Spleen (tissue), 11 donors: ENCODE measurements around the gene DDX5. TPM values are rescaled to one million over a fixed set of nuclear protein-coding genes. Genes with fewer than 3 reads are reported as not detected.

Experiments used
- DNase-seq: peaks from one replicate; pipeline ENCODE4 v3.0.0-alpha.2; 2020
- H3K27ac ChIP-seq, 8 donors: fragments of 200-600 bp; sonication (generic) in 7 of 8; 1 replicate in 4 of 8; 2 replicates in 4 of 8; pipeline versions ENCODE4 v1.5.0 to v1.8.0; 2016 to 2021; ENCODE audit warnings: inconsistent platforms in 4 of 8, mild to moderate bottlenecking in 4 of 8, moderate library complexity in 1 of 8
- H3K27me3 ChIP-seq, 7 donors: fragments of 200-600 bp; sonication (generic) in 6 of 7; replicated peaks in 1 of 7; 1 replicate in 4 of 7; 2 replicates in 3 of 7; pipeline versions ENCODE4 v1.5.0 to v1.8.0; 2016 to 2021; ENCODE audit warnings: inconsistent platforms in 3 of 7, mild to moderate bottlenecking in 1 of 7
- H3K36me3 ChIP-seq, 6 donors: fragments of 200-600 bp; sonication (generic) in 5 of 6; 1 replicate in 4 of 6; 2 replicates in 2 of 6; pipeline versions ENCODE4 v1.5.0 to v1.8.0; 2016 to 2021; ENCODE audit warnings: inconsistent platforms in 2 of 6
- H3K4me1 ChIP-seq, 6 donors: fragments of 200-600 bp; sonication (generic) in 5 of 6; 1 replicate in 3 of 6; 2 replicates in 3 of 6; pipeline versions ENCODE4 v1.5.0 to v1.8.0; 2016 to 2021; ENCODE audit warnings: inconsistent platforms in 3 of 6
- H3K4me3 ChIP-seq, 8 donors: fragments of 200-600 bp; sonication (generic) in 7 of 8; 1 replicate in 4 of 8; 2 replicates in 4 of 8; pipeline versions ENCODE4 v1.5.0 to v1.8.0; 2016 to 2021; ENCODE audit warnings: inconsistent platforms in 4 of 8, mild to moderate bottlenecking in 4 of 8, moderate library complexity in 2 of 8
- H3K9me3 ChIP-seq, 8 donors: fragments of 200-600 bp; sonication (generic) in 7 of 8; 1 replicate in 4 of 8; 2 replicates in 4 of 8; pipeline versions ENCODE4 v1.5.0 to v1.8.0; 2016 to 2021; ENCODE audit warnings: inconsistent platforms in 4 of 8
- CTCF ChIP-seq, 11 experiments: fragments of 200-600 bp in 7 of 11; fragments of 450-650 bp in 4 of 11; sonication (generic) in 4 of 11; IDR thresholded peaks in 8 of 11; conservative IDR thresholded peaks in 3 of 11; 1 replicate in 7 of 11; 2 replicates in 4 of 11; pipeline versions ENCODE4 v1.4.0 to v1.8.0; 2016 to 2021; ENCODE audit warnings: antibody characterized with exemption in 11 of 11, inconsistent platforms in 4 of 11, mild to moderate bottlenecking in 1 of 11
- POLR2A ChIP-seq, 3 donors: fragments of 450-650 bp; IDR thresholded peaks; one replicate each; pipeline ENCODE4 v1.5.1; 2017; ENCODE audit warnings: antibody characterized with exemption in 3 of 3, mild to moderate bottlenecking in 1 of 3
- POLR2AphosphoS5 ChIP-seq, 3 donors: sonication (generic); formaldehyde crosslinking; IDR thresholded peaks; one replicate each; pipeline ENCODE4 v1.5.1; 2017; ENCODE audit warnings: antibody characterized with exemption in 3 of 3
- WGBS, 5 donors: extraction: QIAGEN DNeasy Blood & Tissue Kit in 3 of 5; methylation state at CpG; one replicate each; pipeline versions ENCODE4 v1.1.5 to v1.1.7; 2013 to 2018; 5-methylcytosine and 5-hydroxymethylcytosine counted together
- intact Hi-C: fragments of 100-400 bp; cut with DNase I; formaldehyde crosslinking; loops from one replicate; pipeline ENCODE4 v1.15.0; 2023; ENCODE audit warnings: low total_unique reads
- polyA plus RNA-seq, 3 donors: library from polyadenylated mRNA; stranded (reverse); fragments of 200-250 nt; gene quantifications; one replicate each; pipeline ENCODE4 v1.2.1, GENCODE V29; 2013
- total RNA-seq, 7 donors: library from RNA; depleted of rRNA in 3 of 7; stranded (reverse); fragments of >200 nt in 3 of 7; fragmentation: NEBNext Ultra II Directional in 4 of 7; extraction: Animal tissue kit (Norgen Biotek cat#: 25700) in 4 of 7; gene quantifications; one replicate each; pipeline versions ENCODE4 v1.1.0 to v1.2.1, GENCODE V29; 2016 to 2021
- donor health status: healthy with polysubstance abuse.
- donor health status: DM: no; HTN: no; CAD: no; lungs with moderate emphysema.
- donor health status: DM: no; HTN: no; CAD: no.
- donor health status: Bipolar disorder and iron deficiency.
- donor health status: healthy.
- donor health status: DM: no; HTN: no; CAD: no.
- donor health status: DM: yes; HTN: yes; CAD: no.

DDX5 gene
- total and polyA plus RNA-seq, 10 donors: 493 to 2,219 (median 1,080) TPM

- Histone ChIP-seq H3K27ac (peak overlapping the region in 1 of 8 donors; percentile 7), H3K4me1 (peaks cover 0 to 8% (median 2%) of the 10 kb centered on the region in 6 donors), H3K9me3 (no peaks in the 10 kb centered on the region), H3K27me3 (no peaks in the 10 kb centered on the region), H3K36me3 (peaks cover 0 to 99% (median 70%) of the 10 kb centered on the region in 6 donors), H3K4me3 (no peak overlapping the region)
- TF ChIP-seq POLR2AphosphoS5 (IDR thresholded peaks at IDR 0.05) (peak in 1 of 3 donors; percentile 17), CTCF (IDR thresholded peaks at IDR 0.05 in 8 of 11, conservative IDR thresholded peaks at IDR 0.05 in 3 of 11) (no peak)
- intact Hi-C loops: no loop called here
- no peak for DNase-seq
- 87 to 93% (median 92%) methylated on average over 7 of the region's 7 CpGs for WGBS, 5 donors
These were observed 32.5 kb upstream of the DDX5 start for GRCh38 chr17:64538508-64539130.

- Histone ChIP-seq H3K36me3 (peaks cover 0 to 100% (median 76%) of the 10 kb centered on the region in 6 donors), H3K9me3 (no peaks in the 10 kb centered on the region)
- WGBS, 5 donors: 72 to 86% (median 83%) methylated on average over 5 of the region's 5 CpGs
These were observed 31.4 kb upstream of the DDX5 start for GRCh38 chr17:64537488-64537887.

DNA sequence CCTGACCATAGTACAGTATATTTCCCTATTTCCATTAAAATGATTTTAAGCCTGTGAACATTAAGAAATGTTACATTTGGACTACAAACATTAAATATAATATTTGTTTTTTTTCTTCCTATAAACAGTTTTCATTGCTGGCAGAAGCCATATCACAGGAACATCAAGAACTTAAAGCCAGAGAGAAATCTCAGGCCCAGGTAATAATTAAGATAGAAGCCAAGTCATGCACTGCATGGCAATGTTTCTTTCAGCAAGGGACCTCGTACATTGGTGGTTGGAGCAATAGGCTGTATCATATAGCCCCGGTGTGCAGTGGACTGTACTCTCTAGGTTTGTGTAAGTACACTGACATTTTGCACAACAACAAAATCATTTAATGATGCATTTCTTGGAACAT lies 30.8 kb upstream of the DDX5 start:
- peaks cover 0 to 8% (median 2%) of the 10 kb centered on the region in 6 donors for H3K4me1 ChIP-seq
- no peak overlapping the region for H3K4me3 ChIP-seq
- intact Hi-C loops: no loop called here
- no peaks in the 10 kb centered on the region for H3K9me3 ChIP-seq
- H3K36me3 ChIP-seq: peaks cover 0 to 100% (median 76%) of the 10 kb centered on the region in 6 donors
- no peak for TF ChIP-seq POLR2A (IDR thresholded peaks at IDR 0.05)
- no peak for TF ChIP-seq POLR2AphosphoS5 (IDR thresholded peaks at IDR 0.05)
- no peak for TF ChIP-seq CTCF (IDR thresholded peaks at IDR 0.05 in 8 of 11, conservative IDR thresholded peaks at IDR 0.05 in 3 of 11)
- no peaks in the 10 kb centered on the region for H3K27me3 ChIP-seq
- H3K27ac ChIP-seq: peak overlapping the region in 2 of 8 donors; percentile 0 to 1
- 69 to 93% (median 88%) methylated on average over 2 of the region's 2 CpGs for WGBS, 5 donors
- DNase-seq: no peak

More at GRCh38 chr17:64537488-64537887, 31.4 kb upstream of the DDX5 start:
- intact Hi-C loops: no loop called here
- Histone ChIP-seq H3K27me3 (no peaks in the 10 kb centered on the region), H3K4me3 (no peak overlapping the region), H3K27ac (peak overlapping the region in 2 of 8 donors; percentile 0 to 1), H3K4me1 (peaks cover 0 to 8% (median 2%) of the 10 kb centered on the region in 6 donors)
- TF ChIP-seq POLR2A (IDR thresholded peaks at IDR 0.05) (no peak), POLR2AphosphoS5 (IDR thresholded peaks at IDR 0.05) (peak in 1 of 3 donors; percentile 6)
- no peak for DNase-seq

DNA sequence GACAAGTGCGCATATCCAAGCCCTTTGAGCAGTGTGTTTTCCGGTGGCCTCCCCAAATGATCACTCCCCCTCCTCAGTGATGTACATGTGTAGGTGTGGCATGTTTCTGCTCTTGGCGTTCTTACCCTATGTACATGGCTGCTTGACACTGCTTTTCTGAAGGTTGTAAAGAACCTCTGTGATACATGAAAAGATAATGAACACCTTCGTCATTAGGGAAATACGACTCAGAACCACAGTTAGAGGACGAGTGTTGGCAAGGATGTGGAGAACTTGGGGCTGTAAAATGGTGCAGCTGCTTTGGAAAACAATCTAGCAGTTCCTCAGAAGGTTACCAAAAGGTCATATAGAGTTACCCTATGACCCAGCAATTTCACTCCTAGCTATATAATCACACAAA lies 29.3 kb upstream of the DDX5 start:
- intact Hi-C loops: no loop called here

More for the DNA sequence above, 29.3 kb upstream of the DDX5 start:
- no peaks in the 10 kb centered on the region for H3K27me3 ChIP-seq
- peaks cover 0 to 8% (median 2%) of the 10 kb centered on the region in 6 donors for H3K4me1 ChIP-seq
- no peaks in the 10 kb centered on the region for H3K9me3 ChIP-seq
- H3K27ac ChIP-seq: peak overlapping the region in 3 of 8 donors; percentile 3 to 14 (median 13)
- TF ChIP-seq CTCF (IDR thresholded peaks at IDR 0.05 in 8 of 11, conservative IDR thresholded peaks at IDR 0.05 in 3 of 11) (no peak), POLR2AphosphoS5 (IDR thresholded peaks at IDR 0.05) (peak in 1 of 3 donors; percentile 15)
- H3K36me3 ChIP-seq: peaks cover 0 to 100% (median 89%) of the 10 kb centered on the region in 6 donors
- no peak overlapping the region for H3K4me3 ChIP-seq
- WGBS, 5 donors: 76 to 81% (median 78%) methylated on average over 6 of the region's 6 CpGs
- DNase-seq: no peak
